Endodermal cell (in vitro differentiated cells): ENCODE results near the gene XAGE5. TPM values are rescaled to one million over a fixed set of nuclear protein-coding genes. Genes with fewer than 3 reads are reported as not detected.
"Not testable (repeated sequence)": the region's sequence is repeated elsewhere in the genome, so short reads cannot be mapped to it uniquely, and the experiment has no call there.

Experiments used
- DNase-seq: peaks from one replicate; pipeline ENCODE4 v3.0.0-alpha.2; 2017
- H3K27ac ChIP-seq: 2 replicates; pipeline ENCODE4 v1.5.1; 2013; ENCODE audit warnings: mild to moderate bottlenecking, low read depth, low read length, moderate library complexity
- H3K27me3 ChIP-seq: 2 replicates; pipeline ENCODE4 v1.6.1; 2013; ENCODE audit warnings: mild to moderate bottlenecking, low read length, moderate library complexity; ENCODE audit not compliant: insufficient read depth, control insufficient read depth, poor library complexity, severe bottlenecking
- H3K36me3 ChIP-seq: 2 replicates; pipeline ENCODE4 v1.7.0; 2013; ENCODE audit warnings: mild to moderate bottlenecking, low read length, moderate library complexity; ENCODE audit not compliant: control insufficient read depth, insufficient read depth
- H3K4me1 ChIP-seq: one replicate; pipeline ENCODE4 v1.7.0; 2013; ENCODE audit warnings: low read length; ENCODE audit not compliant: control insufficient read depth, insufficient read depth
- H3K4me3 ChIP-seq: 2 replicates; pipeline ENCODE4 v1.5.1; 2013; ENCODE audit warnings: mild to moderate bottlenecking, low read length, moderate library complexity
- H3K9ac ChIP-seq: 2 replicates; pipeline ENCODE4 v1.6.1; 2013; ENCODE audit warnings: mild to moderate bottlenecking, low read length, moderate library complexity; ENCODE audit not compliant: poor library complexity, severe bottlenecking; ENCODE audit errors: extremely low read depth
- H3K9me3 ChIP-seq: 2 replicates; pipeline ENCODE4 v1.6.1; 2013; ENCODE audit warnings: mild to moderate bottlenecking, low read length, moderate library complexity; ENCODE audit not compliant: control insufficient read depth
- H3K27ac Mint-ChIP-seq: 2 replicates; pipeline ENCODE4 v1.8.0; 2020; ENCODE audit warnings: mixed read lengths
- H3K27me3 Mint-ChIP-seq: 2 replicates; pipeline ENCODE4 v1.8.0; 2021; ENCODE audit warnings: mild to moderate bottlenecking, mixed read lengths; ENCODE audit not compliant: insufficient read depth
- H3K36me3 Mint-ChIP-seq: 2 replicates; pipeline ENCODE4 v1.8.0; 2020; ENCODE audit warnings: low read depth, mixed read lengths
- H3K4me1 Mint-ChIP-seq: 2 replicates; pipeline ENCODE4 v1.8.0; 2020; ENCODE audit warnings: mixed read lengths
- H3K4me3 Mint-ChIP-seq: 2 replicates; pipeline ENCODE4 v1.8.0; 2020; ENCODE audit warnings: mild to moderate bottlenecking, moderate library complexity, mixed read lengths
- H3K9me3 Mint-ChIP-seq: 2 replicates; pipeline ENCODE4 v1.8.0; 2020; ENCODE audit warnings: mild to moderate bottlenecking, mixed read lengths
- CTCF ChIP-seq: fragments of 200-600 bp; sonication (generic); conservative IDR thresholded peaks from 2 replicates; pipeline ENCODE4 v1.5.0; 2021; ENCODE audit warnings: antibody characterized with exemption, mild to moderate bottlenecking
- WGBS, 2 experiments: methylation state at CpG; one replicate each; pipeline versions ENCODE4 v1.1.5 to v1.1.7; 2013; ENCODE audit warnings: missing lambda C conversion rate in 2 of 2, mixed read lengths in 1 of 2; ENCODE audit not compliant: insufficient coverage in 1 of 2, insufficient read length in 1 of 2; 5-methylcytosine and 5-hydroxymethylcytosine counted together
- long read RNA-seq, 4 experiments: library from polyadenylated mRNA in 2 of 4; library from RNA in 1 of 4; library from capped mRNA in 1 of 4; stranded (forward) in 3 of 4; unstranded in 1 of 4; transcript quantifications; one replicate each; pipeline ENCODE4 v2.0.0, GENCODE V29; 2020 to 2021; ENCODE audit warnings: inconsistent platforms in 1 of 4
- polyA plus RNA-seq, 2 experiments: library from polyadenylated mRNA; stranded (reverse); fragments of 50-300 nt; gene quantifications; one replicate each; pipeline ENCODE4 v1.2.3, GENCODE V29; 2013
- total RNA-seq, 2 donors: library from RNA; stranded (reverse); fragmentation: NEBNext Ultra II Directional in 1 of 2; extraction: Animal tissue kit (Norgen Biotek cat#: 25700) in 1 of 2; gene quantifications; 2 replicates in 1 of 2; 3 replicates in 1 of 2; pipeline ENCODE4 v1.2.1, GENCODE V29; 2021

The XAGE5 gene
- total RNA-seq, result not detected
- not detected for polyA plus RNA-seq (2013, experiment 1 of 2)
- polyA plus RNA-seq (2013, experiment 2 of 2), result not detected
- long read RNA-seq, experiment 1, result 0 reads
- long read RNA-seq, experiment 2, result 0 reads
- long read RNA-seq, experiment 3, result 0 reads
- long read RNA-seq, experiment 4, result 0 reads

- Histone ChIP-seq H3K27ac (no peak within 1 kb of the TSS), H3K27me3 (no peaks in the 10 kb centered on the region), H3K4me3 (no peak within 1 kb of the TSS), H3K9me3 (no peaks in the 10 kb centered on the region), H3K4me1 (no peaks in the 10 kb centered on the region), H3K36me3 (no peaks in the 10 kb centered on the region), H3K9ac (no peak within 1 kb of the TSS)
- Mint-ChIP-seq H3K27ac (no peak within 1 kb of the TSS), H3K27me3 (peaks cover 5% of the 10 kb centered on the region), H3K9me3 (peaks cover 54% of the 10 kb centered on the region), H3K4me1 (no peaks in the 10 kb centered on the region), H3K36me3 (no peaks in the 10 kb centered on the region), H3K4me3 (no peak within 1 kb of the TSS)
- DNase-seq, result no peak
- no peak for TF ChIP-seq CTCF
- 91% methylated on average over 24 of the region's 25 CpGs; no CpG with 5 or more reads in 1 of the 2 experiments for WGBS, 2 experiments
These were observed at the start of gene XAGE5 for GRCh38 chrX:52811065-52811625. Gene XAGE5, plus strand, starts transcription at chrX:52811287. Its CDS starts 1,280 bp downstream, at chrX:52812567.

GRCh38 chrX:52765983-52766382 is 45.1 kb upstream of the XAGE5 start:
- H3K9me3 ChIP-seq, result not testable (repeated sequence)

GRCh38 chrX:52773504-52773903 is 37.6 kb upstream of the XAGE5 start:
- not testable (repeated sequence) for H3K9me3 ChIP-seq, H3K27ac Mint-ChIP-seq, H3K4me1 Mint-ChIP-seq, H3K4me1 ChIP-seq, H3K27me3 ChIP-seq, H3K9ac ChIP-seq, H3K27ac ChIP-seq, H3K9me3 Mint-ChIP-seq, H3K4me3 ChIP-seq, DNase-seq, H3K36me3 ChIP-seq, H3K27me3 Mint-ChIP-seq, H3K36me3 Mint-ChIP-seq, H3K4me3 Mint-ChIP-seq
- 74% methylated on average over 5 of the region's 11 CpGs; no CpG with 5 or more reads in 1 of the 2 experiments for WGBS, 2 experiments

More at GRCh38 chrX:52765983-52766382, 45.1 kb upstream of the XAGE5 start:
- H3K36me3 Mint-ChIP-seq, H3K27me3 Mint-ChIP-seq, H3K4me1 Mint-ChIP-seq, H3K36me3 ChIP-seq, H3K4me3 Mint-ChIP-seq, H3K27ac Mint-ChIP-seq, H3K9ac ChIP-seq, H3K4me3 ChIP-seq, DNase-seq, H3K27me3 ChIP-seq, H3K9me3 Mint-ChIP-seq, H3K4me1 ChIP-seq, H3K27ac ChIP-seq: not testable (repeated sequence)
- no CpG with 5 or more reads among the region's 5 CpGs for WGBS, 2 experiments

GRCh38 chrX:52797327-52797726 is 13.8 kb upstream of the XAGE5 start, which contains the start of gene SPANXN5:
Gene SPANXN5, minus strand, starts transcription at chrX:52797427. Its CDS starts 79 bp downstream, at chrX:52797348.
- not testable (repeated sequence) for H3K4me3 Mint-ChIP-seq, H3K27ac ChIP-seq, H3K36me3 Mint-ChIP-seq, H3K27me3 ChIP-seq, H3K9ac ChIP-seq, H3K4me1 Mint-ChIP-seq, DNase-seq, H3K36me3 ChIP-seq, H3K9me3 ChIP-seq, H3K27ac Mint-ChIP-seq, H3K4me3 ChIP-seq, H3K4me1 ChIP-seq
- peaks cover 16% of the 10 kb centered on the region for H3K27me3 Mint-ChIP-seq
- peaks cover 32% of the 10 kb centered on the region for H3K9me3 Mint-ChIP-seq
- 40% methylated on average over 1 of the region's 2 CpGs; no CpG with 5 or more reads in 1 of the 2 experiments for WGBS, 2 experiments

GRCh38 chrX:52804876-52805275 is 6.2 kb upstream of the XAGE5 start:
- WGBS, 2 experiments, result 40% methylated on average over 1 of the region's 2 CpGs; no CpG with 5 or more reads in 1 of the 2 experiments

More at GRCh38 chrX:52804876-52805275, 6.2 kb upstream of the XAGE5 start:
- not testable (repeated sequence) for H3K4me3 Mint-ChIP-seq, H3K4me1 Mint-ChIP-seq, H3K27ac ChIP-seq, H3K9me3 ChIP-seq, H3K4me3 ChIP-seq, H3K36me3 ChIP-seq, H3K4me1 ChIP-seq, H3K36me3 Mint-ChIP-seq, DNase-seq, H3K27me3 Mint-ChIP-seq, H3K9ac ChIP-seq, H3K27me3 ChIP-seq, H3K27ac Mint-ChIP-seq
- peaks cover 36% of the 10 kb centered on the region for H3K9me3 Mint-ChIP-seq
